ENCODE data around the gene DHRS4. TPM values are rescaled to one million over a fixed set of nuclear protein-coding genes. Genes with fewer than 3 reads are reported as not detected.
"Not testable (repeated sequence)": the region's sequence is repeated elsewhere in the genome, so short reads cannot be mapped to it uniquely, and the experiment has no call there.

The DHRS4 gene
- total and polyA plus RNA-seq, 9 of the 15 experiments (the other 6 are each of a cell fraction or from before 2014, with no cell fraction given) = 0.51 to 35.9 (median 10.1) TPM

GRCh38 chr14:23951590-23952201 lies 1.9 kb upstream of the DHRS4 start (continued):
- TF ChIP-seq, protein P1, sequence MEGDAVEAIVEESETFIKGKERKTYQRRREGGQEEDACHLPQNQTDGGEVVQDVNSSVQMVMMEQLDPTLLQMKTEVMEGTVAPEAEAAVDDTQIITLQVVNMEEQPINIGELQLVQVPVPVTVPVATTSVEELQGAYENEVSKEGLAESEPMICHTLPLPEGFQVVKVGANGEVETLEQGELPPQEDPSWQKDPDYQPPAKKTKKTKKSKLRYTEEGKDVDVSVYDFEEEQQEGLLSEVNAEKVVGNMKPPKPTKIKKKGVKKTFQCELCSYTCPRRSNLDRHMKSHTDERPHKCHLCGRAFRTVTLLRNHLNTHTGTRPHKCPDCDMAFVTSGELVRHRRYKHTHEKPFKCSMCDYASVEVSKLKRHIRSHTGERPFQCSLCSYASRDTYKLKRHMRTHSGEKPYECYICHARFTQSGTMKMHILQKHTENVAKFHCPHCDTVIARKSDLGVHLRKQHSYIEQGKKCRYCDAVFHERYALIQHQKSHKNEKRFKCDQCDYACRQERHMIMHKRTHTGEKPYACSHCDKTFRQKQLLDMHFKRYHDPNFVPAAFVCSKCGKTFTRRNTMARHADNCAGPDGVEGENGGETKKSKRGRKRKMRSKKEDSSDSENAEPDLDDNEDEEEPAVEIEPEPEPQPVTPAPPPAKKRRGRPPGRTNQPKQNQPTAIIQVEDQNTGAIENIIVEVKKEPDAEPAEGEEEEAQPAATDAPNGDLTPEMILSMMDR (IDR thresholded peaks at IDR 0.05 in 2 of 3, conservative IDR thresholded peaks at IDR 0.05 in 1 of 3; ENCODE audit: insufficient read depth in 2 of 3, low read depth in 1 of 3, low read length in 3 of 3) = peak in 2 of 3 experiments; percentile 12 to 39; a peak in 2 of 6 replicates

DNA sequence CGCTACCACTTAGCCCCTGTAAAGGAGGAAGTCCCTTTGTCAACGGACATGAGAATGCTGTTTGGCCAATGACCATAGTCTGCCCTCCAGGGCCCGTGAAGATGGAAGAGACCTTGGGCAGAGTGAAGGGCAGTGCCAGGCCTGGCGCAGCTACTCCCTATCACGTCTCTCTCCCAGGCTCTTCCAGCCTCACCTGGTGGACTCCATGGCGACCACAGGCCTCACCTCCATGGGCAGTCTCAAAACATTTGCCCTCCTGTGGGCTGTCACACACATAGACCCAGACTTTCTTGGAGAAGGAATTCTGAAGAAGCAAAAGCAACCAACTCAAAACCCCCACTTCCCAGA lies 480 bp upstream of the DHRS4 start:
- H3K9me3 ChIP-seq (replicated peaks; ENCODE audit: control insufficient read depth, insufficient read depth, low read depth, low read length); H3K27me3 ChIP-seq (ENCODE audit: control insufficient read depth in 2 of 2, insufficient read depth in 2 of 2, low read length in 2 of 2); H3K36me3 ChIP-seq (ENCODE audit: control insufficient read depth, insufficient read depth, low read length); in situ Hi-C loops (cut with MboI); BruUV-seq (replicated peaks); FAIRE-seq; H4K20me1 ChIP-seq (replicated peaks; ENCODE audit: control insufficient read depth, insufficient read depth, low read length); H3K9me1 ChIP-seq (ENCODE audit: control insufficient read depth, insufficient read depth, low read length); H3K4me1 ChIP-seq (replicated peaks in 1 of 2; ENCODE audit: control insufficient read depth in 2 of 2, insufficient read depth in 2 of 2, low read length in 2 of 2); DNase-seq (ENCODE audit: extremely low read depth in 1 of 4, low spot score in 3 of 4): not testable (repeated sequence)
- intact Hi-C loops (cut with micrococcal nuclease) = loop anchor here (5.0 kb wide), 1 partner anchor 366 kb away; no protein-coding TSS in a partner anchor
- peak overlapping the region; percentile 72 to 95; a peak in 3 of 4 replicates for H3K9ac ChIP-seq (ENCODE audit: insufficient read depth in 1 of 2, low read depth in 2 of 2, low read length in 2 of 2)
- 0 out of 3 replicates have a peak overlapping the region, but pooled peaks have one; percentile 55 for H3K27ac ChIP-seq (ENCODE audit: extremely low read depth, low read depth, low read length)
- H3K4me3 ChIP-seq = peak overlapping the region; percentile 63
- H3K79me2 ChIP-seq (ENCODE audit: control insufficient read depth, insufficient read depth, low read length) = peaks cover 21% of the 10 kb centered on the region
- CTCF ChIA-PET (ENCODE audit: low intra/inter-chr PET ratio) = interaction anchor here (1.3 kb wide), 1 partner anchor 23 kb away, joined by 4 read pairs; no protein-coding TSS in a partner anchor
- POLR2A ChIA-PET = interaction anchor here (0.6 to 0.7 kb wide), 3 partner anchors 10 to 308 kb away, joined by 3 read pairs; no protein-coding TSS in a partner anchor
- peak; percentile 18 for ATAC-seq
- 13% methylated on average over 2 of the region's 6 CpGs for WGBS (ENCODE audit: insufficient coverage, low coverage, missing lambda C conversion rate)
- H3K4me2 ChIP-seq (ENCODE audit: insufficient read depth, low read length) = peak overlapping the region; percentile 85
- TF ChIP-seq SPI1 (IDR thresholded peaks at IDR 0.05; ENCODE audit: borderline replicate concordance, low read depth, low read length) (peak; percentile 24; the same call in 1 of the 2 replicates), CXXC5 (CRISPR knock-in tag; IDR thresholded peaks at IDR 0.05) (peak; percentile 13; the same call in 1 of the 2 replicates), RFX1 (IDR thresholded peaks at IDR 0.05) (peak; percentile 16; the same call in 1 of the 2 replicates)
- peak overlapping the region; percentile 84 for H2AFZ ChIP-seq (ENCODE audit: low read depth, low read length)

- DNase-seq (ENCODE audit: extremely low read depth in 1 of 4, low spot score in 3 of 4); H3K27ac ChIP-seq (ENCODE audit: extremely low read depth, low read depth, low read length); ATAC-seq; H3K27me3 ChIP-seq (ENCODE audit: control insufficient read depth in 2 of 2, insufficient read depth in 2 of 2, low read length in 2 of 2); in situ Hi-C loops (cut with MboI); H4K20me1 ChIP-seq (replicated peaks; ENCODE audit: control insufficient read depth, insufficient read depth, low read length); H3K36me3 ChIP-seq (ENCODE audit: control insufficient read depth, insufficient read depth, low read length); FAIRE-seq; H3K9me3 ChIP-seq (replicated peaks; ENCODE audit: control insufficient read depth, insufficient read depth, low read depth, low read length); H3K4me1 ChIP-seq (replicated peaks in 1 of 2; ENCODE audit: control insufficient read depth in 2 of 2, insufficient read depth in 2 of 2, low read length in 2 of 2); BruUV-seq (replicated peaks); H3K9me1 ChIP-seq (ENCODE audit: control insufficient read depth, insufficient read depth, low read length); POLR2A ChIA-PET: not testable (repeated sequence)
- H3K4me2 ChIP-seq (ENCODE audit: insufficient read depth, low read length) = peak overlapping the region; percentile 85
- H2AFZ ChIP-seq (ENCODE audit: low read depth, low read length) = peak overlapping the region; percentile 84
- H3K79me2 ChIP-seq (ENCODE audit: control insufficient read depth, insufficient read depth, low read length) = peaks cover 21% of the 10 kb centered on the region
- CTCF ChIA-PET (ENCODE audit: low intra/inter-chr PET ratio) = interaction anchor here (0.7 to 1.3 kb wide), 4 partner anchors 24 to 407 kb away, joined by 3 to 5 read pairs (median 4); no protein-coding TSS in a partner anchor
- 18% methylated on average over 5 of the region's 6 CpGs for WGBS (ENCODE audit: insufficient coverage, low coverage, missing lambda C conversion rate)
- peak overlapping the region; percentile 63 for H3K4me3 ChIP-seq
- H3K9ac ChIP-seq (ENCODE audit: insufficient read depth in 1 of 2, low read depth in 2 of 2, low read length in 2 of 2) = peak overlapping the region; percentile 72 to 95; a peak in 3 of 4 replicates
- intact Hi-C loops (cut with micrococcal nuclease) = loop anchor here (1.0 to 5.0 kb wide), 2 partner anchors 227 to 367 kb away; no protein-coding TSS in a partner anchor
Observed at GRCh38 chr14:23954279-23954614, 677 bp downstream of the DHRS4 start.
